NAMALWA (cell line): ENCODE measurements around the gene NDUFAF8.

Experiments
- DNase-seq: peaks from one replicate; pipeline ENCODE4 v3.0.0-alpha.2; 2015; ENCODE audit warnings: low spot score

The NDUFAF8 gene

DNA sequence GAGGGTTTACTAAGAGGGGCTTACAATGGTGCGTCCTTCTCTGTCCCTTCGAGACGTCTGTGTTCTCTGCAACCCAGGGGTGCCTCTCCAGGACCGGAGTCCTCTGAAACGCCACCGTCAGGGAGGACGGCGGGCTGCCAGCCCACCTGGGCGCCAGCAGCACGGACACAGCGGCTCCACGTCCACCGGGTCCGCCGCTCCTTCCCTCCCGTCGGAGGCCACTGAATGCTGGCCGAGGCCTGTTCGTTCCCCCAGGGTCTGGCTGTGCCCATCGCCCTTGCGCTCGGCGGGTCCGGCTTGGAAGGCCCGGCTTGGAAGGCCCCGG, 666 bp upstream of the NDUFAF8 start:
- DNase-seq = no peak

DNA sequence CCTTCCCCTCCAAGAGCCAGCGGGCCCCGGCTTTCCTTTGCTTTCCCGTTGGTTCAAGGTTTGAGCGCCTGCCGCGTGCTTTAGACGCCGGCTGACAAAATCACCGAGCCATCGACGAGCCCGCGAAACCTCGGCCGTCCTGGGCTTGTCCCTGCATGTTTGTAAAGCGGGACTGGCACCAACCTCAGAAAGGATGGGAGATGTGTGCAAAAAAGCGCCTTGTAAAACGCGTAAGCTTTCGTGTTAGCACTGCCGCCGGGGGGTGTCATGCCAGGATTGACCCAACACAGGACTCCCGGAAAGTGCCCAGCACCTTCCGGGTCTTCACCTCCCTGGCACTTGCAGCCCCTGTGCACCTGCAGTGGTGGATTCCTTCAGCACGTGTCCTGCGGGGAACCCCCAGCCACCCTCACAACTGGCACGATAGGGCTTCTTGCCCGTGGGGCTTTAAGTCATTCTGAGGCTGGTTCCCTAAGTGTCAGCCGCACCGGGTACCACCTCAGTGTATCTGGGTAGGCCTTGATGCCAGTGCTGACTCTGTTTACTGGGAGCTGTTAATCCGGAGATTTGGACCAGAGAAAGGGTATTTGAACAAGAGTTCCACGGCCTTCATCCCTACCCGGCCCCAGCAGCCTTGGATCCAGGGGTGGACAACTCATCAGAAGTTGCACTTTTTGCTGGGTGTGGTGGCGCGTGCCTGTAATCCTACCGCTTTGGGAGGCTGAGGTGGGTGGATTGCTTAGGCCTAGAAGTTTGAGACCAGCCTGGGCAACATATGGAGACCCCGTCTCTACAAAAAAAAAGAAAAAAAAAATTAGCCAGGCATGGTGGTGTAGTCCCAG, 817 bp downstream of the NDUFAF8 start:
- DNase-seq = peak; percentile 80

DNA sequence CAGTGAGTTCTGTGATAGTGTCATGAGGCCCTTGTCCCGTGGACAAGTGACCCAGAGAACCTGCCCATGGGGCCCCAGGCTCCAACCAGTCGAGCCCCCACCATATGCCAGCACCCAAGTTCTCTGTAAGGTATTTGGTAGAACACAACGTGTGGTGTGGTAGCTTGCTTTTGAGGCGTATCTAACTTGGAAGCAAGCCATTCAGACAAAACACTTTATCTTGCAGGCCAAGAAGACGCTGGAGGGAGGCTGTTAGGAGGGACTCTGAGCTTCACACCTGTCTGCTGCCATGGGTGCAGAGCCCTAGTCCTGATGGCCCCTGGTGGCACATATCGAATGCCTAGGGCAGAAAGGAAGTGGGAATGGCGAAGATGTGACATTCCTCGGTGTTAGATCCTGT, 1.6 kb downstream of the NDUFAF8 start:
- DNase-seq = no peak

DNA sequence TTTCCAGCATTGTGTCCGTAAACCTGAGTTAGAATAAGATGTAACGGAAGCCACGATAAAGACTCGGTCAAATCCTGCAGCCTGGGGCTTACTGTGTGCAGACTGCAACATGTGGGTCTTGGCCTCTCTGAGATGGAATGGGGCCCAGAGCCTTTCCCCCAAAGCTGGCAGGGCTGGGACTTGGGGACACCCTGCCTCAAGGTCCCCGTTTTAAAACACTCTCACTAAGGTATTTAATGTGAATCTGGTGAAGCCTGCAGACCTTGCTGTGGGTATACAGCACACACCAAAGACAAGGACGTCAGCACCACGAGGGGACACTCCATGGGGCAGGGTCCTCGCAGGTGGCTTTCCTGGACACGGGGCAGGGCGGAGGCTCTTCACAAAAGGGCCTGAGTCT, 2.1 kb downstream of the NDUFAF8 start:
- no peak for DNase-seq

DNA sequence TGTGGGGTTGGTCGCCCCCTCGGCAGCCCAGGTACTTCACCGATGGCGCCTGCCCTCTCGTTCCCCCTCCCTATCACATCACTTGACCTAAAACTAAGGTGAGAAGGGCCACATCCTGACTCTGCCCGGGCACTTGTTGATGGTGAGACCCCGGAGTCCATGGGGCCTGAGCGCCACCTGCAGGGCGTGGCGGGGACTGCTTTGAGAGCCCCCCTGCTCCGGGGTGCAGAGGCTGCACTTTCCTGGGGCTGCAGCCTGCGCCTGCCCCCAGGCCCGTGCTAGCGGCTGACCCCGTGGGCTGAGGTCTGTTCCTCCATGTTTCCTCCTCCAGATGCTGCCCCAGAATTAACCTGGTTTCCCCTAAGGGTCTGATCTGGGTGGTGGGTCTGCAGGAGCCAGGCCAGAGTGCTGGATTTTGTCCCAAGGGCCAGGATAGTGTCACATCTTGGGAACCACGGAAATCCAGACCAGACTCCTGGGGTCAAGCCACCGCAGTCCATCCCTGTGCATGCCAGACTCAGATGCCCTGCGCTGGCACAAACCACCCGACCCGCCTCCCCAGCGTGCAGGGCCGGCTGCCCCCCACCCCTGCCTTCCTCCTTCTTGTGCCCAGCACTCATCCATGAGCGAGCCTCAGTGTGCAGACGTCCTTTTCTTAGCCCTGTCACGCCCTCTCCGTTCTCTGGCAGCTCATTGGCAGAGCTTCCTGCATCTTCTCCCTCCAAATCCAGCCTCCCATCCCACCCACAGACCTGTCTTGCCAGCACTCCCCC, 2.7 kb downstream of the NDUFAF8 start:
- peak; percentile 82 for DNase-seq

DNA sequence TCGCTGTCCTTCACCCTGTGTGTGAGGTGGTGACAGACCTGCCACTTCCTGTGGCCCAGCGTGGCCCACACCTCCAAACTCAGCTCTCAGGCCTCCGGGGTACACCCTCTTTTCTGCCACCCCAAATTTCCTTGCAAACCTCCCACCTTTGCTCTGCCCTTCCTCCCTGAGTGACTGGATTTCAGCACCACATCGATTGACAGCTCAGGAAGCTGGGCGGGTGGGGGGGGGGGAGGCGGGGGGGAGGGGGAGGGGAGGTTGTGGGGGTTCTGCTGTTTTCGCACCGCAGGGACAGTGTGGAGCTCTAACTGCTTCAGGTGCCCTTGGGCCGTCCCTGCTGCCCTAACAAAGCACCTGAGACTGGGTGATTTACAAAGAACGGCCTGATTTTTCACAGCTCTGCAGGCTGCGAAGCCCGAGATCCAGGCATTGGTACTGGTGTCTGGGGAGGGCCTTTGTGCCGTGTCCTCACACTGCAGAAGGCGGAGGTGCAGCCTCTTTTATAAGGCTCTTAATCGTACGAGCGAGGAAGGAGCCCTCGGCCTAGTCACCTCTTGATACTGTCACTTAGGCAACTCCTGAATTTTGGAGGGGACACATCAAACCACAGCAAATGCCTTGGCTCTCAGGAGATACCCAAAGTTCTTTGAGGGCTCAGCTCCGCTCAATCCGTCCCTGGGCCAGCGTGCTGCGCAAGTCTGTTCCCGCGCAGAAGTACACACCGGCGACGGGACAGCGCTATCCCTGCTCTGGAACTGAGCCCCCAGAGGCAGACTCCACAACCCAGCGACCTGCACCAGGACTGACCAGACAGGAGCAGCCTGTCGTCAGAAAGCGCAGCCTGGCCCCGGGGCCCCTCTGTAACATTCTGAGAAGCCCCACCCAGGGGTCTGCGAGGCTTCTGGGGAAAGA, 3.6 kb downstream of the NDUFAF8 start:
- DNase-seq = no peak

DNA sequence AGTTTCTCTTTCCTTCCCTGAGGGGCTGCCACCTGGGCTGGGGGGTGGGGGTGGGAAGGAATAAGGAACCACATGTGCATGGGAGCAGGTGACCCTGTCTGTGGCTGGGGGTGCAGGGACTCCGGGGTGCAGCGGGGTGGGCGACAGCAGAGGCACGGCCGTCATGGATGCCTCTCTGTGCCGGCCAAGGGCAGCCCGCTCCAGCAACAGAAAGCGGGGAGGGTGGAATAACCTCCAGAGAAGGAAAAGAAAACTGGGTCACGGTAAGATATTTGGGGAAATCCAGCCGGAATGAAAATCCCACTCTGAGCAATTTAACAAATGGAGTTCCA, 4.2 kb downstream of the NDUFAF8 start:
- DNase-seq = no peak

DNA sequence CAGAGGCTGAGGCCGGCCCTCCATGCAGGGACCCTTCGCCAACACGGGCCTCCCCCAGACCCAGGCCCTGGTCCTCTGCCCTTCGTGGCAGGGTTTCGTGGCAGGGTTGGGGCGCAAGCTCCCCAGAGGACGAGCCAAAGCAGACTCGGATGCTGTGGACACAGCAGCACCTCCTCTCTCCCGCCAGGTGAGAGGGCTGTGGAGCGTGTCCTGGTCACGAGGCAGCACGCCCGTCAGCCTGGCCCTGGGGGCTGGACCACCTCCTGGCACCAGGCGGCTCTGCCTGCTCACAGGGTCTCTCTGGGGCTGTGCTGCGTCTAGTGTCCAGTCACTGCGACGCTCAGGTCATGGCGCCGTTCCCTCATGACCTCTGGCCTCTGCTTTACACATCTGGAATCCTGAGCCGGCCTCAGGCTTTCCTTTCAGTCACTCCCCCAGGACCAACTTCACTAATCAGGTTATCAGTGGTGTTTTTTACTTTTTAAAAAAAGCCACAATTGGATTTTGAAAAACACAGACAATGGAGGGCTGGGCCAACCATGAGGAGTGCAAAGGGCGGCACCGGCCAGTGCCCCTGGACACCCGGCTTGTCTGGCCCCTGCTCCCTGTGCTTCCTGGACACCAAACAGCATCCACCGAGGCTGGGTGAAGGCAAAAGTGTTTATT, 5.4 kb downstream of the NDUFAF8 start:
- no peak for DNase-seq

DNA sequence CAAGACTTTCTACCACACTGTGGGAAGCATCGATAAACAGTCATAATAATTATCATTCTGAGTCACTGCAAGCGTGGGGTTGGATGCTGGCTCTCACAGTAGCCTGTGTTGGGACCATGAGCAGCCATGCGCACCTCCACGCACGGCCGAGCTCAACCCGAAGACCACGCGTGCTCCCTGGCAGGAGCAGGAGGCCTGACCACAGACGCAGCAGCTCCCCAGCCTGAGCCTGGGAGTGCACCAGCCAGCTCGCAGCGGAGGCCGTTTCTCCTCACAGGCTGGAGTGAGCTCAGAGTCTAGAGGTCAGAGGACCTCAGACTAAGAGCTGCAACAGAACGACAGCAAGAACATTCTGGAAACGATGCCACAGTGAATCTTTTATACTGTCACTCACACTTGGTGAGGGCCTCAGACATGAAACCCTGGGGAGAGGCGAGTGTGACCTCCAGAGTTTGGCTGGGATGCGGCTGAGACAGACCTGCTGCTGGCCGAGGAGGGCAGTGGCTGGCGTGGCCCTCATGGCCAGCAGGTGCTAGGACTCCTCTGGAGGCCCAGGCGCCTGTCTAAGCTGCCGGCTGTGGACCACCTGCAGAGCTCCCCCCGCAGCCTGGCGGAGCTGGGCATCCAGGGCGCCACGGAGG, 6.0 kb downstream of the NDUFAF8 start:
- peak; percentile 72 for DNase-seq

DNA sequence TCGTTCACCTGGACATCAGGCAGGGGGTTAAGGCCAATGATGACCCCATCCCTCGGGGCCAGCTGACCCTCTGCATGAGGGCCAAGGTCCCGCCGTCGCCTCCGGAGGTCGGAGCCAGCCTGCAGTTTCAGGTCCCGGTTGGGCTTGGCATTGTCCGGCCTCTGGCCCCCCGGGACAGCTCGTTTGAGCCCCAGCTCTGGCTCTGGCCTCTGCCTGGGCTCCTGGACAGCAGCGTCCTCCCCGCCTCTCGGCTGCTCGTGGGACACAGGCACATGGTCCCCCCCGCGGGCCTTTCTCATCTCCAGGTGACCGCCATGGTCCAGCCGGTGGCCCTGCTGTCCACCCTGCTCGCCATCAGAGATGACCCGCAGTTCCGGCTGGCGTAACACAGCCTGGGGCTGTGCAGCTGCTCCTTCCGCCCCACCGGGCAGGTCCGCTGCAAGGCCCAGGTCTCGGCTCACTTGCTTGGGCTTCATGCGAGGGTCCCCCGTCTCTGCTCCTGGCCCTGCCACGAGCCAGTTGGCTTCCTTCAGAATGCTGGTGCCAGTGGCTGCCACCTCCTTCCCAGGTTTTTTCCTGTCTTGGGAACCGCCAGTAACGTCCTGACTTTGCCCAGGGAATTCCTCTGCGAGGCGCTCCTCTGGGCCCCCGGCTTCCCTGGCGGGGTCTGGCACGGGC, 6.7 kb downstream of the NDUFAF8 start:
- DNase-seq = no peak

DNA sequence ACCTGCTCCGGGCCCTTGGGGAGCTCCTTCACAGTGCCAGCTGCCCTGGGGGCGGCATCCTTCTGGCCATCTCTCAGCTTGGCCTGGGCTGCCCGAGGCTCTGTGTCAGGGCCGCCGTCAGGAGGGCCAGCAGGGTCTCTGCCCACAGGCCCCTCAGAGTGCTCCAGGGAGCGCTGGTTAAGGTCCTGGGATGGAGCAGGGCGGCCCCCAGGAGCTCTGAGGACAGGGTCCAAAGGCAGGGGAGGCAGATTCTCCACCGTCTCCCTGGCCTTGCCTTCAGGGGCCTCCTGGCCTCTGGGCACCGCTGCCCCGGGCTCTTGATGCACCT, 7.2 kb downstream of the NDUFAF8 start:
- DNase-seq = no peak

DNA sequence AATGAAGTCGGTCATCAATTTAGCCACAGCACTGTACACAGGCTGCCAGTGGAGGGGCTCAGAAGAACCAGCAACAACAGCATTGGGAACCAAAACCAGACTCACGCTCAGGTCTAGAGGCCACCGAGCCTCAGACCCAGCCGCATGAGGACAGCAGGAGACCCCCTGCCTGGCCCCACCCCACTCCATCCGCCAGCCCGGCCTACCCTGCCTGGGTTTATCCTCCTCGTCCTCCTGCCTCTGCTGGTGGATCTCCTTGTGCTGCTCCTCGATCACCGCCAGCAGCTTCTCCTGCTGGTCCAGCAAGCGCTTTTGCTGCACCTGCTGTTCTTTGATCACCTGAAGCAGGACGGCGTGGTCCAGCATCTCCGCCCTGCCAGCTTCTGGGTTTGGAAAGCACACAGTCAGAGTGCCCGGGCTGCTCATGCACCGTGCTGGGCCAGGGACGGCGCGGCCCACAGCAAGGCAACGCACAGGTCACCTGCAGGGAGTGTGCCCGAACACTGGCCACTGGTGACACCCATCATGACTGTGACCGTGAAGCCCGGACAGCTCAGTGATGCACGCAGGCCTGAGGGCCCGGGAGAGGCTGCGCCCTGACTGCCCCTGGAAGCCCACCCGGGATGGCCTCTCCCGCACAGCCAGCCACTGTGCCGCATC, 7.7 kb downstream of the NDUFAF8 start:
- DNase-seq = no peak

DNA sequence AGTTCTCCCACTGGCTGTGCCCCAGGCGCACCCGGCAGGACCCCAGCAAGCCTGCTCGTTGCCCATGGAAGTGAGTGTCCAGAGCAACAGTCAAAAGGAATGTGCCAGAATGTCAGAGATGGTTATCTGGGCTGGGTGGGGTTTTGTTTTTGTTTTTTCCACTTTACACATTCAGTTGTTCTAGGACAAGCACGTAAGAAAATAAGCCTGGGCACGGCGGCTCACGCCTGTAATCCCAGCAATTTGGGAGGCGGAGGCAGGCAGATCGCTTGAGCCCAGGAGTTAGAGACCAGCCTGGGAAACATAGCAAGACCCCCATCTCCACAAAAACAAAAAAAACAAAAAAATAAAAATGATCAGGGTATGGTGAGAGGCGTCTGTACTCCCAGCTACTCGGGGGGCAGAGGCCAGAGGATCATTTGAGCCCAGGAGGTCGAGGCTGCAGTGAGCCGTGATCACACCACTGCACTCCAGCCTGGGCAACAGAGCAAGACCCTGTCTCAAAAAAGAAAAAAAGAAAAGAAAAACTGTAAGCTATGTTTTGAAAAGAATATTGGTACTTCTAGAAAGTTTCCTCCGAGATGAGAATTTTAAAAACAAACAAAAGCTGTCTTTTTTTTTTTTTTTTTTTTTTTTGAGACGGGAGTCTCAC, 8.3 kb downstream of the NDUFAF8 start:
- no peak for DNase-seq

DNA sequence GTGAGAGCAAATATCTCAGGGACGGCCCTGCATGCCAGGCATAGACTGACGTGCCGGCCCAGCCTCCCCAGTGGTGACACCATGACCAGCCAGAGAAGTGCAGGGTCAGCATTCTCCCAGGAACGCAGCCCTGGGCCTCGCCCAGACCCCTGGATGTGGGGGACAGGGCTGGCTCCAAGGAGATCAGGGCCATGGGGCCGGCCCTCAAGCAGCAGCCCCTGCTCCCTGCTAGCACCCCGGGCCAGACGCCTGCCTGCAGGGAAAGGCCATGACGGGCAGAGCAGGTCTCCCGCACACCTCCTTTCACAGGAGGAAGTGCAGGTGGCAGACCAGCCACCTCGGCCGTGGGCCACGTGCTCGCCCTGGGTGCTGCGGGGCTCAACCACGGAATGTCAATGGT, 9.5 kb downstream of the NDUFAF8 start:
- DNase-seq = no peak

DNA sequence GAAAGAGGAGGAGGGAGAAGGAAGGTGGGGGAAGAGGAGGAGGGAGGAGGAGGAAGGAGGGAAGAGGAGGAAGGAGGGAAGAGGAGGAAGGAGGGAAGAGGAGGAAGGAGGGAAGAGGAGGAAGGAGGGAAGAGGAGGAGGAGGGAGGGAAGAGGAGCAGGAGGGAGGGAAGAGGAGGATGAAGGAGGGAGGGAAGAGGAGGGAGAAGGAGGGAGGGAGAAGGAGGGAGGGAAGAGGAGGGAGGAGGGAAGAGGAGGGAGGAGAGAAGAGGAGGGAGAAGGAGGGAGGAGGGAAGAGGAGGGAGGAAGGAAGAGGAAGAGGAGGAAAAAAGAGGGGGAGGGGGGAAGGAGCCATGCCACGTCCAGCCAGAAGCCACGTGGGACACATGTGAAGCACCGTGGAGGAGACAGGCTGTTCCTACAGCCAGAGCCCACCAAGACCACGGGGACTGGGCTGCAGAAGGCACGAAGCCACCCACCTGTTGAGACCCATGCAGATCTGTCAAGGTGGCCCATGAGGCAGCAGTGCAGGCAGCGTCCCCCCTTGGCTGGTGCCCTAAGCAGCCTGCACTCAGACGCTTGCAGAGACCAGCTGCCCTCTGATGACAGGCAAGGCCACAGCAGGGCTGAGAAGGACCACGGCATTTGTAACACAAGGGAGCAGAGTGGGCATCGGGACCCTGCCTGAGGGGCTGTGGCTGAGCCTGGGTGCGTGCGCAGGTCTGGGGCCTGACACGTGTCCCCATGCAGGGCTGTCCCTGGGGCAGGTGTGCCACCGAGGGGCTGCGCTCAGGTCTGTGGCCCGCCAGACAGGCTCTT, 10.3 kb downstream of the NDUFAF8 start:
- DNase-seq = peak; percentile 59

DNA sequence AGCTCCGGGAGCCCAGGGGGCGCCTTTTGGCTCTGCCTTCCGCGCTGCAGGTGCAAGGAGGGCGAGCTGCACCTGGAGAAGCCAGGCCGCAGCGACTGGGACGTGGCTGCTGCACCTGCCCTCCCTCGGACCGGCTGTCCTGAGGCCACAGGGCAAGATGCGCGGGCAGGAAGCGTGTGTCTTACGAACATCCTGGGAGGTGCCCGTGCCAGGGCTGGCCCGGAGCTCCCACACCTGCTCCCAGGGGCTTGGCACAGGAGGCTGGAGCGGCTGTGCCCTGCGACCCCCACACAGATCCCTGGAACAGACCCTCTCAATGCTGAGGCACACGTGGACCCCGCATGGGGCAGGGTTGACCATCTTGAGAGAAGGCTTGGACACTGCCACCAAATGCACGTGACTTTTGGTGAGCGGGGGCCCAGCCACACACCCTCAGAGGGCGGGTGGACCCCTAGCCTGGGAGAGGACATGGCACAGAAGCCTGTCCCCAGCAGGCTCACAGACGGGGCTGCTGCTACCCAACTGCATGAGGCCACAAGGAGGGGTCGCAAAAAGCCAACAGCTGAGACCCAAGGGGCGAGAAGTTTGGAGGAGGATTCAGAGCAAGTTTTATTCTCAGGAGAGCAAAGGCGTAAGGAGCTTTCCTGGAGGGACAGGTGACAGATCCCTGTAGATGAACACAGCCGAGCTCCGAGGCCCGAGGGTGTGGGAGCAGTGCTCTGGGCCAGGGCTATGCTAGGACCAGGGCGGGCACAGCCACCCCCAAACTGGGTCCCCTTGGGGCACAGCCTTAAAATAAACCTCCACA, 11.4 kb downstream of the NDUFAF8 start:
- DNase-seq = peak; percentile 70

DNA sequence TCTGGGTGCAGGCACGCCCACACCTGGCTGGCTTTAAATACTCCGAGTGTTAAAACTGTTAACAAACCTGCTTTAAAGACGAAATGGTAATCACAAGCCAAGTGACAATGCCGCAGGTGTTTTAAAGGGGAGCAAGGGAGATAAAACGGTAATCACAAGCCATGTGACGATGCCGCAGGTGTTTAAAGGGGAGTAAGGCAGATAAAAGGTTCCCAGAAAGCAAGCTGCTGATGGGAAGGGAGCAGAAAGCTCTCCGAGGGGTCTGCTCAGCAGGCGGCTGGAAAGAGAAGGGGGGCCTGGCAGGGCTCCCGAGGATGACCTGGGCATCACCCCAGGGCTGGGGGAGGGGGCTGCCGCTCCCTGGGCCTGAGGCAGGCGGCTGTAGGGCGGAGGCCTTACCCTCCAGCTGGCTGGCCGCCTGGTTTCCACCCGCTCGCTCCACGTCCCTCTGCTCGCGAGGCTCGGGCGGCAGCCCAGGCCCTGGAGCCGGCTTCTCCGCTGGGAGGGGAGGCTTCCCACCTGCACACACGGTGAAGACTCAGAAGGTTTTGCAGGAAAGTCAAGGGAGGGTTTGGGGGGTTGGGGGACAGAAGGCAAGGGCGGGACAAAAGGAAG, 12.1 kb downstream of the NDUFAF8 start:
- peak; percentile 80 for DNase-seq
